Activated T-cell treated with anti-CD3 and anti-CD28 coated beads, Interleukin-2, amount 50 U/mL, for 48 hours (primary cell): Measurements from ENCODE around the gene SLC7A8.
A peak's percentile ranks its signal among the peaks of the same experiment; 100 is the strongest.
"Not testable (repeated sequence)": the region's sequence is repeated elsewhere in the genome, so short reads cannot be mapped to it uniquely, and the experiment has no call there.

Experiments
- DNase-seq, 2 experiments: peaks; one replicate each; pipeline ENCODE4 v3.0.0-alpha.2; 2020

The SLC7A8 gene

GRCh38 chr14:23112359-23113178 lies 70.9 kb downstream of the SLC7A8 start:
- DNase-seq, result no peak

GRCh38 chr14:23110579-23111365 lies 72.7 kb downstream of the SLC7A8 start:
- no peak for DNase-seq

GRCh38 chr14:23109769-23110168 lies 73.7 kb downstream of the SLC7A8 start:
- DNase-seq, result no peak

GRCh38 chr14:23108169-23108568 lies 75.3 kb downstream of the SLC7A8 start:
- DNase-seq, result not testable (repeated sequence)

- DNase-seq, result not testable (repeated sequence)
Observed at GRCh38 chr14:23107620-23108019, 75.8 kb downstream of the SLC7A8 start.

GRCh38 chr14:23106747-23107045 lies 76.8 kb downstream of the SLC7A8 start:
- DNase-seq, result no peak

GRCh38 chr14:23105348-23105824 lies 78.1 kb downstream of the SLC7A8 start:
- no peak for DNase-seq

- DNase-seq, result no peak
Observed at GRCh38 chr14:23104591-23105347, 78.7 kb downstream of the SLC7A8 start, which contains the start of gene CIROP. TSS of gene CIROP (minus strand) at chr14:23104989. CDS start at chr14:23104920, 69 bp downstream.

- no peak for DNase-seq
Observed at GRCh38 chr14:23104070-23104590, 79.3 kb downstream of the SLC7A8 start.

- DNase-seq, result no peak
Observed at GRCh38 chr14:23103581-23103980, 79.9 kb downstream of the SLC7A8 start.

- no peak for DNase-seq
Observed at GRCh38 chr14:23102801-23103200, 80.7 kb downstream of the SLC7A8 start.

GRCh38 chr14:23101986-23102625 lies 81.4 kb downstream of the SLC7A8 start:
- DNase-seq, result no peak

GRCh38 chr14:23101213-23101970 lies 82.1 kb downstream of the SLC7A8 start:
- no peak for DNase-seq

- DNase-seq, result no peak
Observed at GRCh38 chr14:23099212-23099861, 84.1 kb downstream of the SLC7A8 start.

- DNase-seq, result no peak
Observed at GRCh38 chr14:23097786-23098185, 85.7 kb downstream of the SLC7A8 start.

- DNase-seq, result no peak
Observed at GRCh38 chr14:23095196-23096108, 88.0 kb downstream of the SLC7A8 start, which contains the start of gene C14orf119. TSS of gene C14orf119 (plus strand) at chr14:23095505. CDS start at chr14:23097659, 2,154 bp downstream.

GRCh38 chr14:23094666-23095195 lies 88.7 kb downstream of the SLC7A8 start, which contains the start of gene ACIN1:
TSS of gene ACIN1 (minus strand) at chr14:23095136. CDS start at chr14:23095112, 24 bp downstream.
- DNase-seq, result peak; percentile 99 to 100

- no peak for DNase-seq
Observed at GRCh38 chr14:23093991-23094665, 89.3 kb downstream of the SLC7A8 start.

- no peak for DNase-seq
Observed at GRCh38 chr14:23093526-23093925, 89.9 kb downstream of the SLC7A8 start.
